RWPE1 (cell line): ENCODE data around the gene SYT1.

Source experiments
- CTCF ChIA-PET: fragments of 350-600 bp; sonication (Branson Sonifier 250); formaldehyde crosslinking; extraction: SDS; loops from one replicate; lab custom pipeline; 2021; lab: Yijun Ruan, JAX
- POLR2A ChIA-PET: fragments of 400-600 bp; formaldehyde crosslinking; extraction: SDS; loops from one replicate; lab custom pipeline; 2020; ENCODE audit warnings: antibody characterized with exemption; ENCODE audit not compliant: low non-redundant PET; lab: Yijun Ruan, JAX
- DNase-seq: peaks from one replicate; pipeline ENCODE4 v3.0.0; 2012; ENCODE audit warnings: low spot score
- H3K27ac ChIP-seq: fragments of 450-650 bp; 2 replicates; pipeline ENCODE4 v1.5.1; 2017
- CTCF ChIP-seq: fragments of 450-650 bp; conservative IDR thresholded peaks from 2 replicates; pipeline ENCODE4 v1.5.1; 2017; ENCODE audit warnings: low read depth, mild to moderate bottlenecking

The SYT1 gene

GRCh38 chr12:79384551-79384950 is 520.0 kb downstream of the SYT1 start:
- CTCF ChIA-PET, result interaction anchor here (1.3 kb wide), 1 partner anchor 10 kb away, joined by 3 read pairs; no protein-coding TSS in a partner anchor

GRCh38 chr12:79388011-79388410 is 523.4 kb downstream of the SYT1 start:
- no peak for TF ChIP-seq CTCF

More at GRCh38 chr12:79384551-79384950, 520.0 kb downstream of the SYT1 start:
- TF ChIP-seq CTCF, result no peak
- H3K27ac ChIP-seq, result no peak overlapping the region
- no peak for DNase-seq
- POLR2A ChIA-PET, result no interaction called here

GRCh38 chr12:79393842-79394241 is 529.3 kb downstream of the SYT1 start:
- POLR2A ChIA-PET, result no interaction called here
- no peak for TF ChIP-seq CTCF
- CTCF ChIA-PET, result interaction anchor here (1.0 kb wide), 1 partner anchor 14 kb away, joined by 3 read pairs; no protein-coding TSS in a partner anchor
- no peak overlapping the region for H3K27ac ChIP-seq
- no peak for DNase-seq

More at GRCh38 chr12:79388011-79388410, 523.4 kb downstream of the SYT1 start:
- CTCF ChIA-PET, result no interaction called here
- DNase-seq, result no peak
- H3K27ac ChIP-seq, result no peak overlapping the region
- POLR2A ChIA-PET, result no interaction called here

- CTCF ChIA-PET, result interaction anchor here (0.5 kb wide), 1 partner anchor 305 kb away, joined by 3 read pairs; no protein-coding TSS in a partner anchor
- POLR2A ChIA-PET, result no interaction called here
- no peak for DNase-seq
- TF ChIP-seq CTCF, result no peak
- H3K27ac ChIP-seq, result no peak overlapping the region
Measured at GRCh38 chr12:79397609-79398008, 533.0 kb downstream of the SYT1 start.

GRCh38 chr12:79400481-79400880 is 535.9 kb downstream of the SYT1 start:
- POLR2A ChIA-PET, result no interaction called here
- no peak for DNase-seq

GRCh38 chr12:79402606-79403005 is 538.0 kb downstream of the SYT1 start:
- no peak for TF ChIP-seq CTCF
- POLR2A ChIA-PET, result no interaction called here
- no peak overlapping the region for H3K27ac ChIP-seq
- DNase-seq, result no peak
- CTCF ChIA-PET, result interaction anchor here (0.5 to 0.6 kb wide), 2 partner anchors 56 to 346 kb away, joined by 3 to 6 read pairs; no protein-coding TSS in a partner anchor

More at GRCh38 chr12:79400481-79400880, 535.9 kb downstream of the SYT1 start:
- TF ChIP-seq CTCF, result no peak
- CTCF ChIA-PET, result interaction anchor here (0.6 kb wide), 1 partner anchor 484 kb away, joined by 3 read pairs; no protein-coding TSS in a partner anchor
- H3K27ac ChIP-seq, result no peak overlapping the region
